Ectodermal cell (in vitro differentiated cells): ENCODE measurements around the gene CASKIN1.

Experiments used
- H3K27ac ChIP-seq: 2 replicates; pipeline ENCODE4 v1.7.0; 2013; ENCODE audit warnings: mild to moderate bottlenecking, low read depth, low read length; ENCODE audit not compliant: insufficient read depth, poor library complexity, severe bottlenecking
- H3K27me3 ChIP-seq: 2 replicates; pipeline ENCODE4 v1.7.0; 2013; ENCODE audit warnings: mild to moderate bottlenecking, low read length; ENCODE audit not compliant: insufficient read depth, control insufficient read depth, poor library complexity, severe bottlenecking
- H3K36me3 ChIP-seq: one replicate; pipeline ENCODE4 v1.7.0; 2013; ENCODE audit warnings: low read length; ENCODE audit not compliant: control insufficient read depth, insufficient read depth
- H3K4me1 ChIP-seq: one replicate; pipeline ENCODE4 v1.7.0; 2013; ENCODE audit warnings: low read length; ENCODE audit not compliant: control insufficient read depth, insufficient read depth
- H3K4me3 ChIP-seq: 2 replicates; pipeline ENCODE4 v1.7.0; 2013; ENCODE audit warnings: low read depth, low read length, control low read depth; ENCODE audit not compliant: insufficient read depth
- H3K9me3 ChIP-seq: 2 replicates; pipeline ENCODE4 v1.7.0; 2013; ENCODE audit warnings: mild to moderate bottlenecking, low read length, moderate library complexity; ENCODE audit not compliant: control insufficient read depth
- WGBS, 2 experiments: methylation state at CpG; one replicate each; pipeline ENCODE4 v1.1.7; 2013; ENCODE audit warnings: missing lambda C conversion rate in 2 of 2; 5-methylcytosine and 5-hydroxymethylcytosine counted together

The CASKIN1 gene

DNA sequence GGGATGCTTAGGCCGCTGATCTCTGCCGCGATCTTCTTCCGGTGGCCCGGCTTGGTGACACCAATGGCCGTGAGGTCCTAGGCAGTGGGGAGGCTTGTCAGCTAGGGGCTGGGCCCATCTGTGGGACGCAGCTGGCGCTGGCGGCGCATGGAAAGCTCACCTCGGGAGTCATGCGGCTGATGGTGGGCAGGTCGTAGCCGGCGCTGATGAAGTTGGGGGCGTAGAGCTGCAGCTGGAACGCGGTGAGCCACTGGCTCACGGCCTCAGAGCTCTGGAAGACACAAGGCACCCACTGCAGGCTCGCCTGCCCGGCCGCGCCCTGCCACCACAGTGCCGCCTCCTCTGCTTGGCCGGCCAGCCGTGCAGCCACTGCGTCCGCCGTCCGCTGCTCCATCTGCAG is 12.7 kb downstream of the CASKIN1 start:
- Histone ChIP-seq H3K4me3 (no peak overlapping the region), H3K27me3 (no peaks in the 10 kb centered on the region), H3K9me3 (no peaks in the 10 kb centered on the region), H3K4me1 (peaks cover 5% of the 10 kb centered on the region), H3K27ac (no peak overlapping the region), H3K36me3 (no peaks in the 10 kb centered on the region)
- WGBS, 2 experiments = 96% methylated on average over 30 of the region's 30 CpGs

DNA sequence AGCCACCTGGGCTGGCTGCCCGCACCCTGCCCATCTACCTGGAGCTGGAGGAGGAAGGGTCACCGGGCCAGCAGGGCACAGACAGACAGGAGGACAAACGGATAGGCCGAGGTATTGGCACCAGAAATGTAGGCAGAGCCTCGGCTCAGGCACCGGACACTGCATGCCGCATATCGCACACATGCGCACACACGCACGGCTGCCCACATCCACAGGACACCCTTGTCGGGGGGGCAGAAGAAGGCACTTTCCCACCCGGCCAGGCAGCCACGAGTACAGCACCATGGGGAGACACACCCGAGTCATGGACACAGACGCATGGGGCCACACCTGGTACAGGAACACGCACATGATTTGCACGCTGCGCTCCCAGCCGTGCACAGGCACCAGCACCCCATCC is 14.5 kb downstream of the CASKIN1 start:
- WGBS, 2 experiments = 95 to 96% methylated on average over 20 of the region's 20 CpGs

DNA sequence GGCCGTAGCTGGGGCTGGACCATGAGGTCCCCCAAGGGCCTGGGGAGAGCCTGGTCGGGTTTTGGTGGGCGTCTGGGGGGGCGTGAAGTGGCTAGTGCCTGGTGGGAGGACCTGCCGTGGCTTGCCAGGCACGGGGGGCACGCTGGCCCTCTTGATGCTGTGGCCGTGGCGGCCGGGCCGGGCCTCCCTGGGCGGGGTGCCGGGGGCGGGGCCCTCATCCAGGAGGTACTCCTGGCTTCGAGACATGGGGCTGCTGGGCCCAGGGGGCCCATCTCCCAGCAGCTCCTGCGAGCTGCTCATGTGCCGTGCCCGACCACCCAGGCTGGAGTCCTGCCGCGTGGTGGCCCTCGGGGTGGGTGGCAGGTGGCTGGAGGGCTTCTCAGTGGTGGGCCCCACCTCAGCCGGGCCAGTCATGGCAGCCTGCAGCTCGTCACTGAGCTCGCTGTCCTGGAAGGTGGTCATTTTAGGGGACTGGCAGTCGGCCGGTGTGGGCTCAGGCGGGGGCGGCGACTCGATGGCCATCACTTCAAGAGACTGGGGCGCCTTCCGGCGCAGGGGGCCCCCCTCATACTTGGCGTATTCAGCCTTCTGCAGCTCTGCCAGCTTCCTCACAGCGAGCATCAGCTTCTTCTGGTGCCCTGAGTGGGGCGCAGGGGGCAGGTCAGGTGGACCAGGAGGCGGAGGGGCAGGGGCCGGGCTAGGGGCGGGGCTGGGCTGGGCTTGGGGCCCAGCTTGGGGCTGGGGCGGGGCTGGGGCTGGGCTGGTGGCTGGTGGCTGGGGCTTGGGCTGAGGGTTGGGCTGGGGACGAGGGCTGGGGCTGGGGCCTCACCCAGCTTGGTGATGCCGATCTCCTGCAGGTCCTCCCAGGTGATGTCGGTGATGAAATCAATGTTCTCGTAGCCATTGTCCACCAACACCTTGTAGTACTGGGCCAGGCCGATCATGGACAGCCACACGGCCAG is 15.2 kb downstream of the CASKIN1 start:
- H3K4me1 ChIP-seq = peaks cover 5% of the 10 kb centered on the region
- H3K4me3 ChIP-seq = no peak overlapping the region
- 90% methylated on average over 46 of the region's 46 CpGs for WGBS, 2 experiments
- no peaks in the 10 kb centered on the region for H3K36me3 ChIP-seq
- H3K27ac ChIP-seq = no peak overlapping the region
- H3K9me3 ChIP-seq = no peaks in the 10 kb centered on the region
- no peaks in the 10 kb centered on the region for H3K27me3 ChIP-seq

More for the DNA sequence above, 14.5 kb downstream of the CASKIN1 start:
- Histone ChIP-seq H3K4me1 (peaks cover 5% of the 10 kb centered on the region), H3K4me3 (no peak overlapping the region), H3K36me3 (no peaks in the 10 kb centered on the region), H3K27ac (no peak overlapping the region), H3K27me3 (no peaks in the 10 kb centered on the region), H3K9me3 (no peaks in the 10 kb centered on the region)

DNA sequence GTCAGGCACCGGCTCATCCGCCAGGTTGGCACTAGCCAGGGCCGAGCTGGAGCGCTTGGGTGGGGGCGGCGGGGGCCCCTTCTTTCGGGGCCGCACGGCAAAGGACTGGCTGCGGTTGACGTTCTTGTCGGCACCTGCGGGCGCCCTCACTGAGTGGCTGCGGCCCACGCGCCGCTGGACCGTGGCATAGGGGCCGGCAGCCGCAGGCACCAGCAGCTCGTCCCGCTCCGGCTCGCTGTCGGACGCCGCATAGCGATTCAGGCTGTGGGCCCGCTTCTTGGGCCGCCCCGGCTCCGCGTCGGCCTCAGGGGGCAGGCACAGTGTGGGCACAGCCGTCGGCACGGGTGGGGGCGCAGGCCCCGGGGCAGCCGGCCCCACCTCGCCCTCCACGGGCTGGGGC is 15.9 kb downstream of the CASKIN1 start:
- Histone ChIP-seq H3K9me3 (no peaks in the 10 kb centered on the region), H3K4me1 (peaks cover 5% of the 10 kb centered on the region), H3K27ac (no peak overlapping the region), H3K27me3 (no peaks in the 10 kb centered on the region), H3K36me3 (peaks cover 6% of the 10 kb centered on the region), H3K4me3 (no peak overlapping the region)
- WGBS, 2 experiments = 95 to 96% methylated on average over 43 of the region's 43 CpGs

DNA sequence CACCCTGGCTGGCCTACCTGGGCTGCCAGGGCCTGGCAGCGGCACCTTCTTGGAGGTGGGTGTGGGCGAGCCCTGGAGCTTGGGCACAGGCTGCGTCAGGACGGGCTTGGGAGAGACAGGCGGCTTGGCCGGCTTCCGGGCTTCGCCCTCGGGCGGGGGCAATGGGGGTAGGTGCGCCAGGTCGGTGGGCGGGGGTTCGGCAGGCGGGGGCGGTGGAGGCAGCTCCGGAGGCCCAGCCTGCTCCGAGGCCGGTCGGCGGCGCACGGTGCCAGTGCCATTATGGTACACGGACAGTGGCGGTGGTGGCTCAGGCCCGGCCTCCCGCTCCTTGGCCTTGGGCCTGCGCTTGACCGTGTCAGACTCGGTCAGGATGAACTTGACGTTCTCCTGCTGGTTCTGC is 16.8 kb downstream of the CASKIN1 start:
- Histone ChIP-seq H3K4me3 (no peak overlapping the region), H3K4me1 (peaks cover 5% of the 10 kb centered on the region)
- 96% methylated on average over 31 of the region's 31 CpGs for WGBS, 2 experiments

DNA sequence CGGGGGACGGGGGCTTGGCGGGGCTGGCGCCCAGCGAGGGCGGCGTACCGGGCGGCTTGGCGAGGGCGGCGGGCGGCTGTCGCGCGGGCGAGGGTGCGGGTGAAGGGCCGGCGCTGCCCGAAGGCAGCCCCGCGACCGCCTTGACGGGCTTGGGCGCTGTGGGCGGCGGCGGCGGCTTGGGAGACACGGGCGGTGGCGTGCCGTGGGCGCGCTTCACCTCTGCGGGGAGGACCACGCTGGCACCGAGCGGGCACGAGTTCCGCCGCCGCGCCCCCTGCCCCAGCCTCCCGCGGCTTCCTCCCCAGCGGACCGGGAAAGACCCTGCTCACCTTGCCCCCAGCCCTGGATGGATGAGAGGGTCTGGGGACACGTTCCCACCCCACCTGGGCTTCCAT is 17.3 kb downstream of the CASKIN1 start:
- Histone ChIP-seq H3K4me1 (peaks cover 5% of the 10 kb centered on the region), H3K36me3 (peaks cover 15% of the 10 kb centered on the region), H3K27ac (no peak overlapping the region), H3K9me3 (no peaks in the 10 kb centered on the region), H3K27me3 (no peaks in the 10 kb centered on the region), H3K4me3 (no peak overlapping the region)
- WGBS, 2 experiments = 92 to 94% methylated on average over 50 of the region's 50 CpGs

More for the DNA sequence above, 16.8 kb downstream of the CASKIN1 start:
- no peak overlapping the region for H3K27ac ChIP-seq
- no peaks in the 10 kb centered on the region for H3K9me3 ChIP-seq
- H3K27me3 ChIP-seq = no peaks in the 10 kb centered on the region
- H3K36me3 ChIP-seq = peaks cover 13% of the 10 kb centered on the region

DNA sequence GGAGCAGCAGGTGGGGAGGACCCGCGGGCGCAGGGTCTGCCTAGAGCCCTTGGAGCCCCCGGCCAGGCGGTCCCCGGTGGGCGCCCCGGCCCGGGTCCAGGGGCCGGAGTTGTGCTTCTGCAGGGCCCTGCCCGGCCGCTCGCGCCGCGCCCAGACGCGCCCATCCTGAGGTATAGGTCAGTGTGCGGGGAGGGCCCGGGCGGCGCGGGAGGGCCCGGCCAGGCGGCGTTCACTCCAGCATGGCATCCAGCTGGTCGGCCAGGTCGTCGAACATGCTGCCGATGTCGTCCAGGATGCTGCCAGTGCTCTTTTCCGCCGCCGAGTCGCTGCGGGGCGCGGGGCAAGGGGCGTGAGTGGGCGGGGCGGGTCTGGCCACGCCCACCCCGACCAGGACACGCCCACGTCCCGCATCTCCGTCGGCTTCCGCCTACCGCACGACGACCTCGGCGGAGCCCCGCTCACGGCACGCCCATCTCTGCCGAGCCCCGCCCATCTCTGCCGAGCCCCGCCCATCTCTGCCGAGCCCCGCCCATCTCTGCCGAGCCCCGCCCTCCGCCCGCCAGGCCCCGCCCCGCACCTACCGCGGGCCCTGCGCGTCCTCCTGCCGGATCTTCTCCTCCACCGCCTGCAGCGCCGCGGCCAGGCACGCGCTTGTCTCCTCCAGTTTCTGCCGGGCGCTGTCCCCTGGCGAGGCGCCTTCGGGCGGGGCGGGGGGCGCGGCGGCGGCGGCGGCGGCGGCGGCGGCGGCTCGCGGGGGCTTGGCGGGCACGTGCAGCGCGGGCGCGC is 17.9 kb downstream of the CASKIN1 start:
- Histone ChIP-seq H3K4me3 (no peak overlapping the region), H3K4me1 (peaks cover 5% of the 10 kb centered on the region), H3K36me3 (peaks cover 18% of the 10 kb centered on the region), H3K9me3 (no peaks in the 10 kb centered on the region), H3K27me3 (no peaks in the 10 kb centered on the region), H3K27ac (no peak overlapping the region)
- WGBS, 2 experiments = 66 to 73% methylated on average over 106 of the region's 106 CpGs

DNA sequence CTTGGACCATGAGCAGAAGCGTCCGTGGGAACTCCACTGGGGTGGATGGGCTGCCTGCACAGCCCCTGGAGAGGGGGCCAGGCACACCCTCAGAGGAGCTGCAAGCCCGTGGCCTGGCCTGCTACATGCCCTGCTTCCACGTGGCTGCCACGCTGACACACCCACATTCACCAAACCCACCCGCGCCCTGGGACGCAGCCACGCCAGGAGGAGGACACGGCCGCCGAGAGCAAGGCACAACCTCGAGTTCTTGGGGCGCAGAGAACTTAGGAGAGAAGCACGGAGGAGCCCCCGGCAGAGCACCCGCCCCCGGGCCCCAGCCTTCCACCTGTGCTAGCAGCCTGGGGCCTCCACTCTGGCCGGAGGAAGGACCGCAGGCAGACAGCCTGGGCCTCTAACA is 18.8 kb downstream of the CASKIN1 start:
- Histone ChIP-seq H3K4me3 (no peak overlapping the region), H3K4me1 (peaks cover 5% of the 10 kb centered on the region), H3K27me3 (no peaks in the 10 kb centered on the region), H3K36me3 (peaks cover 18% of the 10 kb centered on the region), H3K9me3 (no peaks in the 10 kb centered on the region), H3K27ac (no peak overlapping the region)
- WGBS, 2 experiments = 95 to 96% methylated on average over 20 of the region's 20 CpGs

DNA sequence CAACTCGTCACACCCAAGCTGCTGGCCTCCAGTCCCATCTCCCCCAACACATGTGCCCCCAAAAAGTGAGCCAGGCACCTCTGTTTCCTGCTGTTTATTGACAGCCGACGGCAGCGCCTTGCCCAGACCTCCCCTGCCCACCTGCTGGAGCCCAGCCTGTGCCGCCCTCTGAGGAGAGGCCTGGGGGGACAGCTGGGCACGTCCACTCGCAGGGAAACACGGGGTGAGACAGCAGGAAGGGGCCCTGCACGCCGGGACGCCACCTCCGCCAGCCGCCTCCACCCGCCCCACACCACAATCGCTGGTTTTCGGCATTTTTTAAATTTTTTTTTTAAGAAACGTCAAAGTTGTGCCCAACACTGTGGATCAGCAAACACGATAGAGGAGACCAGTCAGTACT is 19.3 kb downstream of the CASKIN1 start:
- H3K9me3 ChIP-seq = no peaks in the 10 kb centered on the region
- H3K36me3 ChIP-seq = peaks cover 18% of the 10 kb centered on the region
- no peak overlapping the region for H3K27ac ChIP-seq
- H3K4me1 ChIP-seq = peaks cover 5% of the 10 kb centered on the region
- no peaks in the 10 kb centered on the region for H3K27me3 ChIP-seq
- 95% methylated on average over 18 of the region's 18 CpGs for WGBS, 2 experiments
- H3K4me3 ChIP-seq = no peak overlapping the region

DNA sequence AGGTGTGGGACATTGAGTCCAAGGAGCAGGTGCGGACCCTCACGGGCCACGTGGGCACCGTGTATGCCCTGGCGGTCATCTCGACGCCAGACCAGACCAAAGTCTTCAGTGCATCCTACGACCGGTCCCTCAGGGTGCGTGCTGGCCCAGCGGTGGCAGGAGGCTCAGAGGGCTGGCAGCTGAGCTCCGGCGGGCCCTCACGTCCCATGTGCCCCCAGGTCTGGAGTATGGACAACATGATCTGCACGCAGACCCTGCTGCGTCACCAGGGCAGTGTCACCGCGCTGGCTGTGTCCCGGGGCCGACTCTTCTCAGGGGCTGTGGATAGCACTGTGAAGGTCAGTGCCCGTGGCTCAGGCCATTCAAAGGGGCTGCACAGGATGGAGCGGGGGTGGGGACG is 20.4 kb downstream of the CASKIN1 start:
- H3K27ac ChIP-seq = no peak overlapping the region
- H3K36me3 ChIP-seq = peaks cover 18% of the 10 kb centered on the region
- WGBS, 2 experiments = 97% methylated on average over 23 of the region's 23 CpGs
- no peaks in the 10 kb centered on the region for H3K9me3 ChIP-seq
- no peaks in the 10 kb centered on the region for H3K27me3 ChIP-seq
- H3K4me1 ChIP-seq = peaks cover under 1% of the 10 kb centered on the region
- H3K4me3 ChIP-seq = no peak overlapping the region
